HepG2 (cell line): Measurements from ENCODE around the gene NOL8. TPM values are rescaled to one million over a fixed set of nuclear protein-coding genes. Genes with fewer than 3 reads are reported as not detected.

Source experiments
- ATAC-seq: fragments of 200-7000 bp; cut with Tn5 transposase; 3 replicates; pipeline ENCODE4 v1.9.1; 2020; ENCODE audit warnings: mild to moderate bottlenecking, moderate library complexity
- BruUV-seq: library from RNA; stranded (reverse); fragments of 400-500 nt; replicated peaks from 2 replicates; lab custom pipeline; 2021; lab: Mats Ljungman, UMichigan
- CTCF ChIA-PET: fragments of 300-600 bp; formaldehyde crosslinking; extraction: SDS; loops from one replicate; lab custom pipeline; 2021; ENCODE audit warnings: low total read pairs, inconsistent platforms, low intra/inter-chr PET ratio; lab: Yijun Ruan, JAX
- POLR2A ChIA-PET: fragments of 350-600 bp; sonication (Branson Sonifier 250); formaldehyde crosslinking; loops from one replicate; lab custom pipeline; 2020; ENCODE audit warnings: antibody characterized with exemption, inconsistent platforms; lab: Yijun Ruan, JAX
- DNase-seq: peaks from one replicate; pipeline ENCODE4 v3.0.0-alpha.2; 2015; ENCODE audit warnings: low spot score
- FAIRE-seq: peaks from 3 replicates; lab custom pipeline; 2011; peaks lifted over from hg19 to GRCh38; lab: Jason Lieb, UNC
- H2AFZ ChIP-seq: one replicate; pipeline ENCODE4 v1.6.1; 2011; ENCODE audit warnings: low read length, inconsistent platforms
- H3K27ac ChIP-seq: fragments of 300-600 bp; 3 replicates; pipeline ENCODE4 v1.8.0; 2011; ENCODE audit warnings: mixed run types, mild to moderate bottlenecking, mixed read lengths, low read length, inconsistent platforms; ENCODE audit not compliant: insufficient read depth; ENCODE audit errors: extremely low read length
- H3K27me3 ChIP-seq, 2 experiments: fragments of 200-600 bp in 1 of 2; 2 replicates in 1 of 2; 3 replicates in 1 of 2; pipeline versions ENCODE4 v1.6.0 to v1.8.0; 2011; ENCODE audit warnings: low read length in 2 of 2, mild to moderate bottlenecking in 2 of 2, moderate library complexity in 2 of 2, inconsistent platforms in 1 of 2; ENCODE audit not compliant: insufficient read depth in 2 of 2, control insufficient read depth in 1 of 2
- H3K36me3 ChIP-seq, 2 experiments: fragments of 200-600 bp in 1 of 2; replicated peaks in 1 of 2; 2 replicates in 1 of 2; 3 replicates in 1 of 2; pipeline versions ENCODE4 v1.5.1 to v1.8.0; 2011; ENCODE audit warnings: low read length in 2 of 2, inconsistent platforms in 1 of 2; ENCODE audit not compliant: insufficient read depth in 2 of 2, control insufficient read depth in 1 of 2
- H3K4me1 ChIP-seq: 2 replicates; pipeline ENCODE4 v1.5.1; 2012; ENCODE audit warnings: low read length, inconsistent platforms; ENCODE audit not compliant: insufficient read depth
- H3K4me2 ChIP-seq: 2 replicates; pipeline ENCODE4 v1.6.0; 2011; ENCODE audit warnings: low read depth, low read length, inconsistent platforms
- H3K4me3 ChIP-seq, 3 experiments: fragments of 200-600 bp in 1 of 3; sonication (generic), shearing (Covaris generic) in 1 of 3; replicated peaks in 1 of 3; 2 replicates each; pipeline ENCODE4 v1.5.1; 2011 to 2016; ENCODE audit warnings: low read length in 3 of 3, inconsistent platforms in 2 of 3, low read depth in 2 of 3, mild to moderate bottlenecking in 2 of 3, control low read depth in 1 of 3, mixed read lengths in 1 of 3; ENCODE audit not compliant: insufficient read depth in 1 of 3
- H3K79me2 ChIP-seq: one replicate; pipeline ENCODE4 v1.6.1; 2011; ENCODE audit warnings: low read length, inconsistent platforms; ENCODE audit not compliant: insufficient read depth
- H3K9ac ChIP-seq: 2 replicates; pipeline ENCODE4 v1.6.0; 2011; ENCODE audit warnings: mild to moderate bottlenecking, low read depth, low read length, inconsistent platforms; ENCODE audit not compliant: insufficient read depth
- H3K9me3 ChIP-seq: 2 replicates; pipeline ENCODE4 v1.5.1; 2012; ENCODE audit warnings: mild to moderate bottlenecking, low read length
- H4K20me1 ChIP-seq: 2 replicates; pipeline ENCODE4 v1.6.0; 2011; ENCODE audit warnings: inconsistent platforms, mild to moderate bottlenecking, low read length, moderate library complexity; ENCODE audit not compliant: insufficient read depth
- ARID5B ChIP-seq: IDR thresholded peaks from 2 replicates; pipeline ENCODE4 v1.4.0; 2020; ENCODE audit warnings: mild to moderate bottlenecking, missing genetic modification reagents
- FOXP4 ChIP-seq: sonication (generic); formaldehyde crosslinking; IDR thresholded peaks from 2 replicates; pipeline ENCODE4 v1.4.0; 2020; ENCODE audit warnings: missing genetic modification reagents
- RARG ChIP-seq: sonication (generic); formaldehyde crosslinking; IDR thresholded peaks from 2 replicates; pipeline ENCODE4 v1.4.0; 2020; ENCODE audit warnings: low read depth, mild to moderate bottlenecking, missing genetic modification reagents
- WGBS: methylation state at CpG from one replicate; pipeline ENCODE4 v1.1.6; 2017; ENCODE audit warnings: low lambda C conversion rate; 5-methylcytosine and 5-hydroxymethylcytosine counted together
- in situ Hi-C: cut with HindIII; loops from 2 replicates; pipeline ENCODE4 v1.10.0; 2017; ENCODE audit warnings: low pct_unique_long_range_greater_than_20kb; ENCODE audit not compliant: extremely low pct_ligation_motif_present
- intact Hi-C: fragments of 100-400 bp; cut with micrococcal nuclease; formaldehyde crosslinking; loops from one replicate; pipeline ENCODE4 v1.10.0; 2022; ENCODE audit not compliant: unreplicated experiment
- polyA plus RNA-seq, 8 experiments: library from polyadenylated mRNA; depleted of rRNA in 3 of 8; stranded (reverse) in 7 of 8; unstranded in 1 of 8; fragments of >200 nt; fragmentation: Illumina TruSeq in 4 of 8; extraction: Trizol in 4 of 8; gene quantifications; 2 replicates each; pipeline versions ENCODE4 v1.2.1 to v1.2.3, GENCODE V29; 2011 to 2016; ENCODE audit warnings: low read depth in 4 of 8, missing spikeins in 1 of 8, mixed read lengths in 1 of 8; ENCODE audit not compliant: insufficient read depth in 1 of 8
- total RNA-seq, 5 experiments: library from RNA; depleted of rRNA; stranded (reverse); fragments of >200 nt; fragmentation: Illumina TruSeq; extraction: Trizol; gene quantifications; 2 replicates each; pipeline ENCODE4 v1.2.3, GENCODE V29; 2016; ENCODE audit warnings: low read depth in 1 of 5

The NOL8 gene
- total and polyA plus RNA-seq, 2 of the 13 experiments (the other 11 are each of a cell fraction or from before 2014, with no cell fraction given) = 12.8 to 36.3 TPM

- in situ Hi-C loops = loop anchor here (10.0 kb wide), 1 partner anchor 310 kb away; no protein-coding TSS in a partner anchor
- POLR2A ChIA-PET = interaction anchor here (0.9 to 2.4 kb wide), 4 partner anchors 10 to 346 kb away, joined by 3 to 12 read pairs (median 6); partner anchors contain the start of gene IPPK
Observed at GRCh38 chr9:92324431-92324830, 719 bp downstream of the NOL8 start.

More at GRCh38 chr9:92324431-92324830, 719 bp downstream of the NOL8 start:
- Histone ChIP-seq H3K4me3 (peak overlapping the region; percentile 74 to 98 (median 93)), H4K20me1 (no peaks in the 10 kb centered on the region), H3K27me3 (no peaks in the 10 kb centered on the region; a peak in 1 of 5 replicates), H2AFZ (no peak overlapping the region), H3K4me1 (peaks cover 40% of the 10 kb centered on the region), H3K4me2 (peak overlapping the region; percentile 94), H3K9ac (peak overlapping the region; percentile 98), H3K79me2 (peaks cover 29% of the 10 kb centered on the region), H3K9me3 (no peaks in the 10 kb centered on the region), H3K36me3 (peaks cover 0 to 26% of the 10 kb centered on the region in 2 experiments; a peak in 3 of 5 replicates), H3K27ac (peak overlapping the region; percentile 96)
- WGBS = 1% methylated on average over 2 of the region's 2 CpGs
- intact Hi-C loops = loop anchor here (2.0 kb wide), 1 partner anchor 310 kb away; no protein-coding TSS in a partner anchor
- no TSS peak for BruUV-seq
- no peak for DNase-seq
- CTCF ChIA-PET = no interaction called here
- FAIRE-seq = no peak
- TF ChIP-seq RARG (0 out of 2 replicates have a peak, but pooled peaks have one; percentile 2), ARID5B (CRISPR knock-in tag) (no peak), FOXP4 (CRISPR knock-in tag) (0 out of 2 replicates have a peak, but pooled peaks have one; percentile 1)
- no peak for ATAC-seq
